SK-N-SH (cell line): ENCODE data around the gene FAHD2A. TPM values are rescaled to one million over a fixed set of nuclear protein-coding genes. Genes with fewer than 3 reads are reported as not detected.

Experiments
- CTCF ChIA-PET: fragments of 300-600, 350-600 bp; formaldehyde crosslinking; extraction: SDS; loops from one replicate; lab custom pipeline; 2021; lab: Yijun Ruan, JAX
- POLR2A ChIA-PET: fragments of 350-600 bp; sonication (Branson Sonifier 250); formaldehyde crosslinking; extraction: SDS; loops from one replicate; lab custom pipeline; 2020; ENCODE audit warnings: antibody characterized with exemption, inconsistent platforms; lab: Yijun Ruan, JAX
- DNase-seq: peaks from one replicate; pipeline ENCODE4 v3.0.0; 2012
- H2AFZ ChIP-seq: fragments of 200-600 bp; sonication (generic); 2 replicates; pipeline ENCODE4 v1.8.1; 2016; ENCODE audit warnings: antibody characterized with exemption, mild to moderate bottlenecking, low read depth
- H3F3A ChIP-seq: fragments of 200-600 bp; sonication (generic); replicated peaks from 2 replicates; pipeline ENCODE3; 2016; ENCODE audit warnings: antibody characterized with exemption, mild to moderate bottlenecking; ENCODE audit not compliant: insufficient read depth
- H3K27ac ChIP-seq, 2 experiments: fragments of 200-500 bp in 1 of 2; fragments of 200-600 bp in 1 of 2; sonication (Bioruptor generic) in 1 of 2; sonication (generic), shearing (Covaris generic) in 1 of 2; 2 replicates each; pipeline versions ENCODE4 v1.5.1 to v1.6.1; 2014 to 2016; ENCODE audit warnings: low read depth in 2 of 2, inconsistent platforms in 1 of 2, low read length in 1 of 2, mild to moderate bottlenecking in 1 of 2, mixed read lengths in 1 of 2
- H3K27me3 ChIP-seq: fragments of 200-600 bp; sonication (generic), shearing (Covaris generic); 2 replicates; pipeline ENCODE4 v1.6.1; 2016; ENCODE audit warnings: mixed run types; ENCODE audit not compliant: insufficient read depth
- H3K36me3 ChIP-seq, 2 experiments: fragments of 200-500 bp in 1 of 2; fragments of 200-600 bp in 1 of 2; sonication (Bioruptor generic) in 1 of 2; sonication (generic) in 1 of 2; replicated peaks in 1 of 2; 2 replicates each; pipeline versions ENCODE3 to v1.5.1; 2014 to 2016; ENCODE audit warnings: low read length in 1 of 2, mild to moderate bottlenecking in 1 of 2; ENCODE audit not compliant: insufficient read depth in 2 of 2, control insufficient read depth in 1 of 2
- H3K4me1 ChIP-seq, 2 experiments: fragments of 200-500 bp in 1 of 2; fragments of 200-600 bp in 1 of 2; sonication (Bioruptor generic) in 1 of 2; sonication (generic), shearing (Covaris generic) in 1 of 2; 2 replicates each; pipeline versions ENCODE4 v1.5.1 to v1.6.1; 2014 to 2016; ENCODE audit warnings: low read depth in 1 of 2, low read length in 1 of 2, mixed run types in 1 of 2; ENCODE audit not compliant: insufficient read depth in 2 of 2, control insufficient read depth in 1 of 2
- H3K4me2 ChIP-seq: fragments of 200-600 bp; sonication (generic), shearing (Covaris generic); 2 replicates; pipeline ENCODE4 v1.6.1; 2017; ENCODE audit warnings: mixed run types
- H3K4me3 ChIP-seq, 2 experiments: fragments of 200-500 bp in 1 of 2; fragments of 200-600 bp in 1 of 2; sonication (Bioruptor generic) in 1 of 2; sonication (generic), shearing (Covaris generic) in 1 of 2; 2 replicates each; pipeline versions ENCODE4 v1.5.1 to v1.8.1; 2014 to 2016; ENCODE audit warnings: low read depth in 2 of 2, inconsistent platforms in 1 of 2, low read length in 1 of 2, mild to moderate bottlenecking in 1 of 2, mixed read lengths in 1 of 2, moderate library complexity in 1 of 2
- H3K79me2 ChIP-seq: fragments of 200-600 bp; sonication (generic); 2 replicates; pipeline ENCODE4 v1.8.1; 2017; ENCODE audit warnings: mild to moderate bottlenecking; ENCODE audit not compliant: insufficient read depth
- H3K9ac ChIP-seq: fragments of 200-600 bp; sonication (generic); 2 replicates; pipeline ENCODE4 v1.6.1; 2017; ENCODE audit warnings: mixed run types
- H3K9me2 ChIP-seq: fragments of 200-600 bp; sonication (generic); 2 replicates; pipeline ENCODE4 v1.6.1; 2017; ENCODE audit warnings: mixed run types
- H3K9me3 ChIP-seq: fragments of 200-600 bp; sonication (generic); 2 replicates; pipeline ENCODE4 v1.6.1; 2017; ENCODE audit warnings: mixed run types, mild to moderate bottlenecking, moderate library complexity
- H4K20me1 ChIP-seq: fragments of 200-600 bp; sonication (generic); 2 replicates; pipeline ENCODE4 v1.6.1; 2017; ENCODE audit warnings: mild to moderate bottlenecking, mixed run types; ENCODE audit not compliant: insufficient read depth
- EP300 ChIP-seq, 2 experiments: IDR thresholded peaks; 2 replicates each; pipeline versions ENCODE4 v1.4.0 to v1.6.1; 2012; ENCODE audit warnings: borderline replicate concordance in 1 of 2, low read depth in 1 of 2, low read length in 1 of 2
- FOXJ3 ChIP-seq: sonication (generic); formaldehyde crosslinking; IDR thresholded peaks from 2 replicates; pipeline ENCODE4 v1.5.1; 2020; ENCODE audit warnings: mild to moderate bottlenecking, missing genetic modification reagents
- FOXM1 ChIP-seq: IDR thresholded peaks from 2 replicates; pipeline ENCODE4 v1.4.0; 2012; ENCODE audit warnings: low read depth, mild to moderate bottlenecking
- GABPA ChIP-seq: IDR thresholded peaks from 2 replicates; pipeline ENCODE4 v1.4.0; 2012; ENCODE audit warnings: low read depth, mild to moderate bottlenecking
- GATA2 ChIP-seq: sonication (generic); formaldehyde crosslinking; IDR thresholded peaks from 2 replicates; pipeline ENCODE4 v1.5.0; 2020; ENCODE audit warnings: mild to moderate bottlenecking, missing genetic modification reagents
- IRF3 ChIP-seq: fragments of 150-350 bp; IDR thresholded peaks from 2 replicates; pipeline ENCODE4 v1.6.1; 2016; ENCODE audit warnings: mild to moderate bottlenecking, low read depth, low read length
- MEF2A ChIP-seq: IDR thresholded peaks from 2 replicates; pipeline ENCODE4 v1.4.0; 2012; ENCODE audit warnings: low read depth, borderline replicate concordance
- MXI1 ChIP-seq: IDR thresholded peaks from 2 replicates; pipeline ENCODE4 v1.6.1; 2012; ENCODE audit warnings: mild to moderate bottlenecking, low read depth, low read length, improper control_type of control experiment
- RFX5 ChIP-seq: IDR thresholded peaks from 2 replicates; pipeline ENCODE4 v1.6.1; 2012; ENCODE audit warnings: mild to moderate bottlenecking, improper control_type of control experiment, low read length
- RXRA ChIP-seq: IDR thresholded peaks from 2 replicates; pipeline ENCODE4 v1.4.0; 2012; ENCODE audit warnings: low read depth, mild to moderate bottlenecking, borderline replicate concordance
- SIN3A ChIP-seq: IDR thresholded peaks from 2 replicates; pipeline ENCODE4 v1.6.1; 2012; ENCODE audit warnings: low read depth, mild to moderate bottlenecking, low read length, moderate library complexity, borderline replicate concordance
- TAF1 ChIP-seq: IDR thresholded peaks from 2 replicates; pipeline ENCODE4 v1.6.1; 2012; ENCODE audit warnings: low read depth, mild to moderate bottlenecking, low read length, moderate library complexity, borderline replicate concordance
- TCF12 ChIP-seq: IDR thresholded peaks from 2 replicates; pipeline ENCODE4 v1.4.0; 2012
- USF2 ChIP-seq: fragments of 150-350 bp; IDR thresholded peaks from 2 replicates; pipeline ENCODE4 v1.6.1; 2017; ENCODE audit warnings: antibody characterized with exemption, low read length, low read depth, borderline replicate concordance
- YY1 ChIP-seq: IDR thresholded peaks from 2 replicates; pipeline ENCODE4 v1.4.0; 2012; ENCODE audit warnings: low read depth, mild to moderate bottlenecking
- WGBS: methylation state at CpG from one replicate; pipeline ENCODE4 v1.1.6; 2017; ENCODE audit warnings: low lambda C conversion rate; 5-methylcytosine and 5-hydroxymethylcytosine counted together
- polyA plus RNA-seq, 3 experiments: library from polyadenylated mRNA; depleted of rRNA; stranded (reverse); fragments of >200 nt; gene quantifications; 2 replicates each; pipeline ENCODE4 v1.2.3, GENCODE V29; 2012
- TF ChIP-seq, protein P1 (sequence below): IDR thresholded peaks from 2 replicates; pipeline ENCODE4 v1.4.0; 2012; ENCODE audit warnings: low read depth, borderline replicate concordance
- TF ChIP-seq, protein P2 (sequence below): IDR thresholded peaks from 2 replicates; pipeline ENCODE4; 2012
- TF ChIP-seq, protein P3 (sequence below): IDR thresholded peaks from 2 replicates; pipeline ENCODE4 v1.4.0; 2012; ENCODE audit warnings: low read depth

The FAHD2A gene
- polyA plus RNA-seq, 1 of the 3 experiments (the other 2 are of a cell fraction) = 40.5 TPM

- no peaks in the 10 kb centered on the region for H3K9me3 ChIP-seq
- H3K9ac ChIP-seq = no peak overlapping the region
- WGBS = 46% methylated on average over 10 of the region's 12 CpGs
- ChIA-PET CTCF (interaction anchor here (0.9 to 3.6 kb wide), 3 partner anchors 9 to 12 kb away, joined by 3 to 26 read pairs (median 3); no protein-coding TSS in a partner anchor), POLR2A (no interaction called here)
- no peaks in the 10 kb centered on the region for H3F3A ChIP-seq
- no peak overlapping the region for H3K4me2 ChIP-seq
- H3K36me3 ChIP-seq = no peaks in the 10 kb centered on the region
- H3K27ac ChIP-seq = no peak overlapping the region
- H3K4me1 ChIP-seq = no peaks in the 10 kb centered on the region
- no peaks in the 10 kb centered on the region for H4K20me1 ChIP-seq
- H3K9me2 ChIP-seq = no peaks in the 10 kb centered on the region
- no peak overlapping the region for H3K4me3 ChIP-seq
- no peak for TF ChIP-seq TCF12
- TF ChIP-seq, all 33 proteins: peak for 0
- Histone ChIP-seq H3K79me2 (no peaks in the 10 kb centered on the region), H3K27me3 (peaks cover 5% of the 10 kb centered on the region; the same call in 1 of the 2 replicates), H2AFZ (no peak overlapping the region)
- DNase-seq = no peak
These were observed 45.4 kb upstream of the FAHD2A start for GRCh38 chr2:95356821-95357700.

DNA sequence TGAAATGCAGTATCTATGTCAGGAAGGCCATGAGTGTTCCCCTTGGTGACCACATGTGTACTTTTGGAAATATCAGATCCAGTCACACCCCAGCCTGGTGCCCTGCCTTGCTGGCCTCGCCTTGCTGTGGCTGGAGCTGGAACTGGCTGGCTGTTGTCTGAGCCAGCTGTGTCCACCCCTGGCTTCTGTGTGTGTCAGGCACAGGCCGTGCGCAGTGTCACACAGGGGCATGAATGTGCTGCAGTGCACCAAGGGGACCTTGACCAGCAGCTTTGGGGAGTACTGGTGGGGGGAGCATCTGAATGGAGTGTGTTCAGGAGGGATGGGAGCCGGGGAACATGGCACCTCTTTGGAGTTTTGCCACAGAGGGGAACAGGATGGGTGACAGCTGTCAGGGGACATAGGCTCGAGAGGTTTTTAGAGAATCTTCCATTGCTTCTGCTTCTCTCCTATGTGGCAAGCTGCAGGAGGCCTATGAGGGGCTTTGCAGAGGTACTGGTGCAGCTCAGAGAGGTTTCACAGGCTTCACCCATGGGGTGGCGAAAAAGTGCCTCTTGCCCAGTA, 44.7 kb upstream of the FAHD2A start:
- no peaks in the 10 kb centered on the region for H3K36me3 ChIP-seq
- 20% methylated on average over 4 of the region's 6 CpGs for WGBS
- H3K9me2 ChIP-seq = no peaks in the 10 kb centered on the region
- no peak overlapping the region for H3K4me2 ChIP-seq
- no peaks in the 10 kb centered on the region for H3K79me2 ChIP-seq
- no peak overlapping the region for H3K9ac ChIP-seq
- no peak overlapping the region for H3K27ac ChIP-seq
- no peaks in the 10 kb centered on the region for H4K20me1 ChIP-seq
- TF ChIP-seq RXRA (no peak), RFX5 (no peak), MXI1 (no peak), USF2 (no peak), TCF12 (no peak), EP300 (IDR thresholded peaks at IDR 0.05; ENCODE audit: borderline replicate concordance in 1 of 2, low read depth in 1 of 2, low read length in 1 of 2) (no peak), TAF1 (no peak), FOXM1 (no peak), YY1 (no peak), IRF3 (no peak), GABPA (no peak), MEF2A (no peak), FOXJ3 (CRISPR knock-in tag) (no peak), SIN3A (no peak), GATA2 (CRISPR knock-in tag) (no peak)
- TF ChIP-seq, protein P1, sequence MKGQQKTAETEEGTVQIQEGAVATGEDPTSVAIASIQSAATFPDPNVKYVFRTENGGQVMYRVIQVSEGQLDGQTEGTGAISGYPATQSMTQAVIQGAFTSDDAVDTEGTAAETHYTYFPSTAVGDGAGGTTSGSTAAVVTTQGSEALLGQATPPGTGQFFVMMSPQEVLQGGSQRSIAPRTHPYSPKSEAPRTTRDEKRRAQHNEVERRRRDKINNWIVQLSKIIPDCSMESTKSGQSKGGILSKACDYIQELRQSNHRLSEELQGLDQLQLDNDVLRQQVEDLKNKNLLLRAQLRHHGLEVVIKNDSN = no peak
- TF ChIP-seq, protein P2, sequence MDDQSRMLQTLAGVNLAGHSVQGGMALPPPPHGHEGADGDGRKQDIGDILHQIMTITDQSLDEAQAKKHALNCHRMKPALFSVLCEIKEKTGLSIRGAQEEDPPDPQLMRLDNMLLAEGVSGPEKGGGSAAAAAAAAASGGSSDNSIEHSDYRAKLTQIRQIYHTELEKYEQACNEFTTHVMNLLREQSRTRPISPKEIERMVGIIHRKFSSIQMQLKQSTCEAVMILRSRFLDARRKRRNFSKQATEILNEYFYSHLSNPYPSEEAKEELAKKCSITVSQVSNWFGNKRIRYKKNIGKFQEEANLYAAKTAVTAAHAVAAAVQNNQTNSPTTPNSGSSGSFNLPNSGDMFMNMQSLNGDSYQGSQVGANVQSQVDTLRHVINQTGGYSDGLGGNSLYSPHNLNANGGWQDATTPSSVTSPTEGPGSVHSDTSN = no peak
- TF ChIP-seq, protein P3, sequence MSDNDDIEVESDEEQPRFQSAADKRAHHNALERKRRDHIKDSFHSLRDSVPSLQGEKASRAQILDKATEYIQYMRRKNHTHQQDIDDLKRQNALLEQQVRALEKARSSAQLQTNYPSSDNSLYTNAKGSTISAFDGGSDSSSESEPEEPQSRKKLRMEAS = no peak
- H3F3A ChIP-seq = no peaks in the 10 kb centered on the region
- no peaks in the 10 kb centered on the region for H3K9me3 ChIP-seq
- no peaks in the 10 kb centered on the region for H3K4me1 ChIP-seq
- H3K27me3 ChIP-seq = peaks cover 5% of the 10 kb centered on the region; the same call in 1 of the 2 replicates
- ChIA-PET POLR2A (no interaction called here), CTCF (interaction anchor here (0.9 to 2.8 kb wide), 3 partner anchors 9 to 12 kb away, joined by 3 to 18 read pairs (median 3); no protein-coding TSS in a partner anchor)
- no peak overlapping the region for H3K4me3 ChIP-seq
- H2AFZ ChIP-seq = no peak overlapping the region
- no peak for DNase-seq
